IMR-90 (cell line): ENCODE results near the gene KBTBD12. TPM values are rescaled to one million over a fixed set of nuclear protein-coding genes. Genes with fewer than 3 reads are reported as not detected.

Experiments
- ATAC-seq: fragments of 200-7000 bp; cut with Tn5 transposase; 2 replicates; pipeline ENCODE4 v1.9.1; 2020; ENCODE audit warnings: low read depth, mild to moderate bottlenecking, moderate library complexity
- BruUV-seq: library from RNA; stranded (reverse); fragments of 400-500 nt; replicated peaks from 2 replicates; lab custom pipeline; 2021; lab: Mats Ljungman, UMichigan
- CTCF ChIA-PET: fragments of 300-600 bp; formaldehyde crosslinking; extraction: SDS; loops from one replicate; lab custom pipeline; 2021; ENCODE audit warnings: antibody characterized with exemption; lab: Yijun Ruan, JAX
- POLR2A ChIA-PET: fragments of 300-600 bp; sonication (Branson Sonifier 250); formaldehyde crosslinking; loops from one replicate; lab custom pipeline; 2022; ENCODE audit warnings: antibody characterized with exemption; ENCODE audit not compliant: unreplicated experiment; lab: Charles Lee
- DNase-seq: peaks from one replicate; pipeline ENCODE4 v3.0.0; 2013
- H2AFZ ChIP-seq: replicated peaks from 2 replicates; pipeline ENCODE3; 2013; ENCODE audit warnings: low read length, mild to moderate bottlenecking; ENCODE audit not compliant: poor library complexity
- H2AK5ac ChIP-seq: 2 replicates; pipeline ENCODE4 v1.6.1; 2013; ENCODE audit warnings: low read depth, low read length, inconsistent platforms
- H2AK9ac ChIP-seq: replicated peaks from 2 replicates; pipeline ENCODE3; 2013; ENCODE audit warnings: mild to moderate bottlenecking, low read depth, low read length, moderate library complexity; ENCODE audit not compliant: poor library complexity
- H2BK120ac ChIP-seq: 2 replicates; pipeline ENCODE4 v1.6.1; 2013; ENCODE audit warnings: low read depth, low read length, inconsistent platforms
- H2BK15ac ChIP-seq: 3 replicates; pipeline ENCODE4 v1.6.1; 2013; ENCODE audit warnings: low read depth, low read length, inconsistent platforms
- H2BK20ac ChIP-seq: 2 replicates; pipeline ENCODE4 v1.6.1; 2013; ENCODE audit warnings: low read depth, mild to moderate bottlenecking, inconsistent platforms, low read length, moderate library complexity
- H2BK5ac ChIP-seq: 2 replicates; pipeline ENCODE4 v1.6.1; 2013; ENCODE audit warnings: mild to moderate bottlenecking, low read depth, low read length, inconsistent platforms; ENCODE audit not compliant: poor library complexity, severe bottlenecking
- H3K14ac ChIP-seq: replicated peaks from 2 replicates; pipeline ENCODE4 v1.6.1; 2013; ENCODE audit warnings: low read depth, low read length, inconsistent platforms
- H3K18ac ChIP-seq: 2 replicates; pipeline ENCODE4 v1.6.1; 2013; ENCODE audit warnings: low read depth, low read length, control low read depth
- H3K23ac ChIP-seq: 2 replicates; pipeline ENCODE4 v1.6.1; 2013; ENCODE audit warnings: low read depth, low read length, inconsistent platforms
- H3K27ac ChIP-seq: 2 replicates; pipeline ENCODE4 v1.5.1; 2013; ENCODE audit warnings: mild to moderate bottlenecking, control low read depth, low read length; ENCODE audit not compliant: insufficient read depth
- H3K27me3 ChIP-seq: 2 replicates; pipeline ENCODE4 v1.6.1; 2013; ENCODE audit warnings: low read length; ENCODE audit not compliant: control insufficient read depth, insufficient read depth
- H3K36me3 ChIP-seq: 2 replicates; pipeline ENCODE4 v1.6.1; 2013; ENCODE audit warnings: low read length, mixed read lengths; ENCODE audit not compliant: control insufficient read depth, insufficient read depth
- H3K4ac ChIP-seq: 2 replicates; pipeline ENCODE4 v1.6.1; 2013; ENCODE audit warnings: low read depth, low read length, inconsistent platforms
- H3K4me1 ChIP-seq: 2 replicates; pipeline ENCODE4 v1.6.1; 2013; ENCODE audit warnings: low read length, mixed read lengths; ENCODE audit not compliant: control insufficient read depth, insufficient read depth
- H3K4me2 ChIP-seq: 2 replicates; pipeline ENCODE4 v1.6.1; 2013; ENCODE audit warnings: low read depth, mild to moderate bottlenecking, control low read depth, low read length, moderate library complexity
- H3K4me3 ChIP-seq: 2 replicates; pipeline ENCODE4 v1.5.1; 2013; ENCODE audit warnings: low read depth, mild to moderate bottlenecking, control low read depth, low read length, moderate library complexity; ENCODE audit not compliant: insufficient read depth
- H3K56ac ChIP-seq: 2 replicates; pipeline ENCODE4 v1.6.1; 2013; ENCODE audit warnings: low read length, inconsistent platforms; ENCODE audit not compliant: insufficient read depth; ENCODE audit errors: extremely low read depth
- H3K79me1 ChIP-seq, 2 experiments: 2 replicates each; pipeline ENCODE4 v1.6.1; 2013; ENCODE audit warnings: low read length in 2 of 2, inconsistent platforms in 1 of 2, low read depth in 1 of 2
- H3K9ac ChIP-seq: 2 replicates; pipeline ENCODE4 v1.6.1; 2013; ENCODE audit warnings: low read depth, low read length, control low read depth
- H3K9me1 ChIP-seq: 2 replicates; pipeline ENCODE4 v1.6.1; 2013; ENCODE audit warnings: low read length, inconsistent platforms; ENCODE audit not compliant: insufficient read depth
- H3K9me3 ChIP-seq: 2 replicates; pipeline ENCODE4 v1.6.1; 2013; ENCODE audit warnings: low read length; ENCODE audit not compliant: control insufficient read depth, insufficient read depth
- H4K20me1 ChIP-seq: 2 replicates; pipeline ENCODE4 v1.6.1; 2013; ENCODE audit warnings: low read length, inconsistent platforms; ENCODE audit not compliant: insufficient read depth
- H4K5ac ChIP-seq: 2 replicates; pipeline ENCODE4 v1.6.1; 2013; ENCODE audit warnings: mild to moderate bottlenecking, low read depth, low read length, control low read depth
- H4K8ac ChIP-seq, 2 experiments: 2 replicates each; pipeline ENCODE4 v1.6.1; 2013; ENCODE audit warnings: low read depth in 2 of 2, low read length in 2 of 2, control low read depth in 1 of 2, inconsistent platforms in 1 of 2
- H4K91ac ChIP-seq: 2 replicates; pipeline ENCODE4 v1.6.1; 2013; ENCODE audit warnings: low read depth, low read length, inconsistent platforms; ENCODE audit not compliant: insufficient read depth
- BHLHE40 ChIP-seq: fragments of 150-350 bp; IDR thresholded peaks from 2 replicates; pipeline ENCODE4 v1.6.1; 2016; ENCODE audit warnings: mild to moderate bottlenecking, low read depth, low read length
- CEBPB ChIP-seq: IDR thresholded peaks from 2 replicates; pipeline ENCODE4 v1.6.1; 2012; ENCODE audit warnings: low read depth, low read length, improper control_type of control experiment
- CHD1 ChIP-seq: IDR thresholded peaks from 2 replicates; pipeline ENCODE4 v1.6.1; 2012; ENCODE audit warnings: low read depth, low read length, improper control_type of control experiment
- CTCF ChIP-seq: conservative IDR thresholded peaks from 2 replicates; pipeline ENCODE4 v1.5.1; 2012; ENCODE audit warnings: mild to moderate bottlenecking, low read depth, low read length, improper control_type of control experiment
- ELK1 ChIP-seq: fragments of 150-350 bp; IDR thresholded peaks from 2 replicates; pipeline ENCODE4 v1.6.1; 2016; ENCODE audit warnings: low read depth, mild to moderate bottlenecking, low read length, moderate library complexity, borderline replicate concordance
- FOS ChIP-seq: fragments of 150-350 bp; IDR thresholded peaks from 2 replicates; pipeline ENCODE4 v1.6.1; 2016; ENCODE audit warnings: low read depth, low read length
- MAFK ChIP-seq: IDR thresholded peaks from 2 replicates; pipeline ENCODE4 v1.6.1; 2012; ENCODE audit warnings: low read depth, low read length, improper control_type of control experiment
- MAZ ChIP-seq: IDR thresholded peaks from 2 replicates; pipeline ENCODE4 v1.6.1; 2012; ENCODE audit warnings: low read depth, mild to moderate bottlenecking, low read length, improper control_type of control experiment, moderate library complexity, borderline replicate concordance
- MXI1 ChIP-seq: IDR thresholded peaks from 2 replicates; pipeline ENCODE4 v1.6.1; 2012; ENCODE audit warnings: low read depth, mild to moderate bottlenecking, low read length, moderate library complexity, borderline replicate concordance
- NFE2L2 ChIP-seq: fragments of 150-350 bp; IDR thresholded peaks from 2 replicates; pipeline ENCODE4 v1.6.1; 2016; ENCODE audit warnings: low read depth, mild to moderate bottlenecking, low read length
- POLR2A ChIP-seq: IDR thresholded peaks from 2 replicates; pipeline ENCODE4 v1.6.1; 2012; ENCODE audit warnings: mild to moderate bottlenecking, low read depth, low read length
- RAD21 ChIP-seq: IDR thresholded peaks from 2 replicates; pipeline ENCODE4 v1.6.1; 2012; ENCODE audit warnings: low read length, improper control_type of control experiment
- RCOR1 ChIP-seq: IDR thresholded peaks from 2 replicates; pipeline ENCODE4 v1.6.1; 2012; ENCODE audit warnings: mild to moderate bottlenecking, low read length, improper control_type of control experiment; ENCODE audit not compliant: insufficient replicate concordance
- RFX5 ChIP-seq: IDR thresholded peaks from 2 replicates; pipeline ENCODE4 v1.8.0; 2012; ENCODE audit warnings: low read depth, mild to moderate bottlenecking, low read length, moderate library complexity
- SMC3 ChIP-seq: fragments of 150-350 bp; IDR thresholded peaks from 2 replicates; pipeline ENCODE4 v1.6.1; 2016; ENCODE audit warnings: low read depth, mild to moderate bottlenecking, antibody characterized with exemption, low read length, moderate library complexity
- USF2 ChIP-seq: fragments of 150-350 bp; IDR thresholded peaks from 2 replicates; pipeline ENCODE4 v1.6.1; 2017; ENCODE audit warnings: mild to moderate bottlenecking, antibody characterized with exemption, low read length, low read depth
- WGBS, 2 experiments: methylation state at CpG; one replicate each; pipeline versions ENCODE4 v1.1.5 to v1.1.7; 2013; ENCODE audit warnings: missing lambda C conversion rate in 2 of 2; ENCODE audit not compliant: insufficient read length in 1 of 2; ENCODE audit errors: extremely low coverage in 2 of 2; 5-methylcytosine and 5-hydroxymethylcytosine counted together
- dilution Hi-C: fragments of 300-500 bp; cut with HindIII; formaldehyde crosslinking; loops from one replicate; pipeline ENCODE4 v1.14.3; 2018; ENCODE audit warnings: low sequenced_read_pairs; ENCODE audit not compliant: unreplicated experiment
- in situ Hi-C: fragments of 300-500 bp; cut with MboI; formaldehyde crosslinking; loops from 3 replicates; pipeline ENCODE4 v1.14.3; 2019; ENCODE audit warnings: low sequenced_read_pairs, inconsistent platforms, mixed read lengths
- intact Hi-C: fragments of 100-400 bp; cut with micrococcal nuclease; formaldehyde crosslinking; loops from 2 replicates; pipeline ENCODE4 v1.10.0; 2022
- polyA plus RNA-seq, 3 experiments: library from polyadenylated mRNA; depleted of rRNA; stranded (reverse); fragments of >200 nt; gene quantifications; 2 replicates each; pipeline ENCODE4 v1.2.3, GENCODE V29; 2012; ENCODE audit warnings: low replicate concordance in 1 of 3
- total RNA-seq: library from RNA; depleted of rRNA; stranded (reverse); fragments of >200 nt; gene quantifications from 2 replicates; pipeline ENCODE4 v1.2.3, GENCODE V29; 2012

The KBTBD12 gene
- total and polyA plus RNA-seq, 2 of the 4 experiments (the other 2 are of a cell fraction), result not detected

- no peak overlapping the region for H3K56ac ChIP-seq
- H2AK9ac ChIP-seq, result no peak overlapping the region
- 33% methylated on average over 6 of the region's 10 CpGs; no CpG with 5 or more reads in 1 of the 2 experiments for WGBS, 2 experiments
- no peak for DNase-seq
- no peak overlapping the region for H3K23ac ChIP-seq
- H3K27me3 ChIP-seq, result peaks cover 52% of the 10 kb centered on the region
- no peak overlapping the region for H2BK5ac ChIP-seq
- in situ Hi-C loops (no loop called here), dilution Hi-C loops (no loop called here), intact Hi-C loops (no loop called here)
- H3K14ac ChIP-seq, result no peak overlapping the region
- H2BK15ac ChIP-seq, result no peak overlapping the region
- TF ChIP-seq CEBPB (no peak), RFX5 (no peak), MAZ (no peak), NFE2L2 (no peak), MAFK (no peak), FOS (no peak), SMC3 (no peak), USF2 (no peak), CHD1 (no peak), POLR2A (no peak), MXI1 (no peak), RAD21 (no peak), ELK1 (no peak), CTCF (no peak), BHLHE40 (no peak), RCOR1 (no peak)
- no peak overlapping the region for H2AK5ac ChIP-seq
- no peak overlapping the region for H4K8ac ChIP-seq
- no peak overlapping the region for H3K27ac ChIP-seq
- no peak overlapping the region for H3K4ac ChIP-seq
- no peak for ATAC-seq
- no peaks in the 10 kb centered on the region for H3K79me1 ChIP-seq
- no TSS peak for BruUV-seq
- no peaks in the 10 kb centered on the region for H3K4me1 ChIP-seq
- H4K20me1 ChIP-seq, result no peaks in the 10 kb centered on the region
- no peak overlapping the region for H3K4me2 ChIP-seq
- H4K91ac ChIP-seq, result no peak overlapping the region
- no peaks in the 10 kb centered on the region for H3K9me1 ChIP-seq
- H2BK120ac ChIP-seq, result no peak overlapping the region
- H3K4me3 ChIP-seq, result no peak overlapping the region
- peaks cover 13% of the 10 kb centered on the region for H3K9me3 ChIP-seq
- no peak overlapping the region for H3K18ac ChIP-seq
- no peak overlapping the region for H4K5ac ChIP-seq
- ChIA-PET POLR2A (interaction anchor here (0.6 kb wide), 1 partner anchor 17 kb away, joined by 4 read pairs; no protein-coding TSS in a partner anchor), CTCF (no interaction called here)
- H2AFZ ChIP-seq, result no peak overlapping the region
- no peak overlapping the region for H3K9ac ChIP-seq
- H2BK20ac ChIP-seq, result no peak overlapping the region
- no peaks in the 10 kb centered on the region for H3K36me3 ChIP-seq
These were observed 983 bp downstream of the KBTBD12 start for GRCh38 chr3:127915937-127916493.
